ENCODE measurements around the gene HBS1L. TPM values are rescaled to one million over a fixed set of nuclear protein-coding genes. Genes with fewer than 3 reads are reported as not detected.

Gene HBS1L
- 93.0 and 96.2 TPM in 2 replicates for total RNA-seq

GRCh38 chr6:135054569-135055498, at the start of gene HBS1L:
Gene HBS1L, minus strand, starts transcription at chr6:135054822. Its CDS starts 131 bp downstream, at chr6:135054691.
- intact Hi-C loops (cut with micrococcal nuclease): loop anchor here (1.0 to 5.0 kb wide), 8 partner anchors 25 to 1232 kb away; partner anchors contain the start of genes BCLAF1 and TBPL1

- intact Hi-C loops (cut with micrococcal nuclease): no loop called here
These were observed 49.6 kb upstream of the HBS1L start for GRCh38 chr6:135104199-135104598.

GRCh38 chr6:135102191-135102590, 47.6 kb upstream of the HBS1L start:
- intact Hi-C loops (cut with micrococcal nuclease): no loop called here

GRCh38 chr6:135097172-135097571, 42.5 kb upstream of the HBS1L start:
- intact Hi-C loops (cut with micrococcal nuclease): no loop called here

- intact Hi-C loops (cut with micrococcal nuclease): no loop called here
These were observed 41.9 kb upstream of the HBS1L start for GRCh38 chr6:135096403-135097130.

GRCh38 chr6:135095716-135096115, 41.1 kb upstream of the HBS1L start:
- intact Hi-C loops (cut with micrococcal nuclease): no loop called here

GRCh38 chr6:135094403-135094821, 39.8 kb upstream of the HBS1L start:
- intact Hi-C loops (cut with micrococcal nuclease): loop anchor here (1.0 kb wide), 1 partner anchor 8 kb away; no protein-coding TSS in a partner anchor

GRCh38 chr6:135093578-135093977, 39.0 kb upstream of the HBS1L start:
- intact Hi-C loops (cut with micrococcal nuclease): no loop called here

GRCh38 chr6:135092724-135093123, 38.1 kb upstream of the HBS1L start:
- intact Hi-C loops (cut with micrococcal nuclease): no loop called here

GRCh38 chr6:135090819-135091218, 36.2 kb upstream of the HBS1L start:
- intact Hi-C loops (cut with micrococcal nuclease): no loop called here

GRCh38 chr6:135089901-135090300, 35.3 kb upstream of the HBS1L start:
- intact Hi-C loops (cut with micrococcal nuclease): loop anchor here (1.0 to 2.0 kb wide), 3 partner anchors 24 to 109 kb away; no protein-coding TSS in a partner anchor

GRCh38 chr6:135088818-135089809, 34.5 kb upstream of the HBS1L start:
- intact Hi-C loops (cut with micrococcal nuclease): loop anchor here (1.0 to 2.0 kb wide), 6 partner anchors 25 to 108 kb away; no protein-coding TSS in a partner anchor

GRCh38 chr6:135088281-135088680, 33.7 kb upstream of the HBS1L start:
- intact Hi-C loops (cut with micrococcal nuclease): loop anchor here (1.0 to 2.0 kb wide), 4 partner anchors 57 to 107 kb away; no protein-coding TSS in a partner anchor

- intact Hi-C loops (cut with micrococcal nuclease): loop anchor here (1.0 to 2.0 kb wide), 5 partner anchors 34 to 107 kb away; partner anchors contain the start of gene HBS1L
These were observed 33.2 kb upstream of the HBS1L start for GRCh38 chr6:135087803-135088202.

GRCh38 chr6:135087403-135087802, 32.8 kb upstream of the HBS1L start:
- intact Hi-C loops (cut with micrococcal nuclease): loop anchor here (1.0 kb wide), 1 partner anchor 33 kb away; the partner anchor contains the start of gene HBS1L

GRCh38 chr6:135086414-135086764, 31.8 kb upstream of the HBS1L start:
- intact Hi-C loops (cut with micrococcal nuclease): loop anchor here (1.0 kb wide), 1 partner anchor 8 kb away; no protein-coding TSS in a partner anchor

GRCh38 chr6:135085700-135086413, 31.2 kb upstream of the HBS1L start:
- intact Hi-C loops (cut with micrococcal nuclease): loop anchor here (1.0 kb wide), 1 partner anchor 8 kb away; no protein-coding TSS in a partner anchor

GRCh38 chr6:135084916-135085269, 30.3 kb upstream of the HBS1L start:
- intact Hi-C loops (cut with micrococcal nuclease): no loop called here

GRCh38 chr6:135084001-135084915, 29.6 kb upstream of the HBS1L start:
- intact Hi-C loops (cut with micrococcal nuclease): no loop called here
